ENCODE results near the gene DEFB123. TPM values are rescaled to one million over a fixed set of nuclear protein-coding genes. Genes with fewer than 3 reads are reported as not detected.

Gene DEFB123
- total and polyA plus RNA-seq, 4 donors = not detected

- no peaks in the 10 kb centered on the region for H3K36me3 ChIP-seq (ENCODE audit: control insufficient read depth in 4 of 4, insufficient read depth in 3 of 4, low read depth in 1 of 4, low read length in 3 of 4)
- H3K27ac ChIP-seq (ENCODE audit: low read depth in 1 of 2, low read length in 2 of 2) = no peak overlapping the region
- H3K27me3 ChIP-seq (ENCODE audit: control insufficient read depth in 4 of 4, insufficient read depth in 4 of 4, low read length in 3 of 4) = peaks cover 0 to 4% (median 0%) of the 10 kb centered on the region in 4 donors
- no peak overlapping the region for H3K4me3 ChIP-seq (ENCODE audit: low read depth in 1 of 3, low read length in 3 of 3)
- H3K9me3 ChIP-seq (ENCODE audit: control insufficient read depth in 4 of 4, low read length in 3 of 4) = no peaks in the 10 kb centered on the region
- no peaks in the 10 kb centered on the region for H3K4me1 ChIP-seq (ENCODE audit: control insufficient read depth in 4 of 4, insufficient read depth in 4 of 4, low read length in 3 of 4)
- no peak for DNase-seq (ENCODE audit: low spot score)
- 93% methylated on average over 3 of the region's 3 CpGs for WGBS
- H3K9ac ChIP-seq (ENCODE audit: low read depth in 1 of 2, low read length in 2 of 2) = no peak overlapping the region
- no peak for TF ChIP-seq NR2F2 (IDR thresholded peaks at IDR 0.05)
- no peak for TF ChIP-seq FOXA1 (IDR thresholded peaks at IDR 0.05)
Observed at GRCh38 chr20:31490752-31491151, 50.3 kb downstream of the DEFB123 start.

GRCh38 chr20:31494131-31494530, 53.7 kb downstream of the DEFB123 start:
- H3K27ac ChIP-seq (ENCODE audit: low read depth in 1 of 2, low read length in 2 of 2) = no peak overlapping the region
- H3K9me3 ChIP-seq (ENCODE audit: control insufficient read depth in 4 of 4, low read length in 3 of 4) = no peaks in the 10 kb centered on the region
- peaks cover 0 to 4% (median 0%) of the 10 kb centered on the region in 4 donors for H3K27me3 ChIP-seq (ENCODE audit: control insufficient read depth in 4 of 4, insufficient read depth in 4 of 4, low read length in 3 of 4)
- 54% methylated on average over 2 of the region's 2 CpGs for WGBS
- no peak for DNase-seq (ENCODE audit: low spot score)
- no peaks in the 10 kb centered on the region for H3K4me1 ChIP-seq (ENCODE audit: control insufficient read depth in 4 of 4, insufficient read depth in 4 of 4, low read length in 3 of 4)
- no peak for TF ChIP-seq FOXA1 (IDR thresholded peaks at IDR 0.05)
- TF ChIP-seq JUND (IDR thresholded peaks at IDR 0.05) = no peak
- TF ChIP-seq, protein P1, sequence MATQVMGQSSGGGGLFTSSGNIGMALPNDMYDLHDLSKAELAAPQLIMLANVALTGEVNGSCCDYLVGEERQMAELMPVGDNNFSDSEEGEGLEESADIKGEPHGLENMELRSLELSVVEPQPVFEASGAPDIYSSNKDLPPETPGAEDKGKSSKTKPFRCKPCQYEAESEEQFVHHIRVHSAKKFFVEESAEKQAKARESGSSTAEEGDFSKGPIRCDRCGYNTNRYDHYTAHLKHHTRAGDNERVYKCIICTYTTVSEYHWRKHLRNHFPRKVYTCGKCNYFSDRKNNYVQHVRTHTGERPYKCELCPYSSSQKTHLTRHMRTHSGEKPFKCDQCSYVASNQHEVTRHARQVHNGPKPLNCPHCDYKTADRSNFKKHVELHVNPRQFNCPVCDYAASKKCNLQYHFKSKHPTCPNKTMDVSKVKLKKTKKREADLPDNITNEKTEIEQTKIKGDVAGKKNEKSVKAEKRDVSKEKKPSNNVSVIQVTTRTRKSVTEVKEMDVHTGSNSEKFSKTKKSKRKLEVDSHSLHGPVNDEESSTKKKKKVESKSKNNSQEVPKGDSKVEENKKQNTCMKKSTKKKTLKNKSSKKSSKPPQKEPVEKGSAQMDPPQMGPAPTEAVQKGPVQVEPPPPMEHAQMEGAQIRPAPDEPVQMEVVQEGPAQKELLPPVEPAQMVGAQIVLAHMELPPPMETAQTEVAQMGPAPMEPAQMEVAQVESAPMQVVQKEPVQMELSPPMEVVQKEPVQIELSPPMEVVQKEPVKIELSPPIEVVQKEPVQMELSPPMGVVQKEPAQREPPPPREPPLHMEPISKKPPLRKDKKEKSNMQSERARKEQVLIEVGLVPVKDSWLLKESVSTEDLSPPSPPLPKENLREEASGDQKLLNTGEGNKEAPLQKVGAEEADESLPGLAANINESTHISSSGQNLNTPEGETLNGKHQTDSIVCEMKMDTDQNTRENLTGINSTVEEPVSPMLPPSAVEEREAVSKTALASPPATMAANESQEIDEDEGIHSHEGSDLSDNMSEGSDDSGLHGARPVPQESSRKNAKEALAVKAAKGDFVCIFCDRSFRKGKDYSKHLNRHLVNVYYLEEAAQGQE (IDR thresholded peaks at IDR 0.05) = no peak
- TF ChIP-seq, protein P2, sequence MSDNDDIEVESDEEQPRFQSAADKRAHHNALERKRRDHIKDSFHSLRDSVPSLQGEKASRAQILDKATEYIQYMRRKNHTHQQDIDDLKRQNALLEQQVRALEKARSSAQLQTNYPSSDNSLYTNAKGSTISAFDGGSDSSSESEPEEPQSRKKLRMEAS (IDR thresholded peaks at IDR 0.05) = no peak
- TF ChIP-seq RAD21 (IDR thresholded peaks at IDR 0.05) = no peak
- TF ChIP-seq, protein P3, sequence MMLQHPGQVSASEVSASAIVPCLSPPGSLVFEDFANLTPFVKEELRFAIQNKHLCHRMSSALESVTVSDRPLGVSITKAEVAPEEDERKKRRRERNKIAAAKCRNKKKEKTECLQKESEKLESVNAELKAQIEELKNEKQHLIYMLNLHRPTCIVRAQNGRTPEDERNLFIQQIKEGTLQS (IDR thresholded peaks at IDR 0.05) = no peak
- TF ChIP-seq SP1 (IDR thresholded peaks at IDR 0.05) = no peak
- no peak for TF ChIP-seq YY1 (IDR thresholded peaks at IDR 0.05)
- no peak for TF ChIP-seq RXRA (IDR thresholded peaks at IDR 0.05)
- TF ChIP-seq FOXA2 (IDR thresholded peaks at IDR 0.05) = no peak
- TF ChIP-seq EGR1 (IDR thresholded peaks at IDR 0.05; ENCODE audit: low read depth in 2 of 2) = no peak
- TF ChIP-seq HNF4A (conservative IDR thresholded peaks at IDR 0.05) = no peak
- H3K36me3 ChIP-seq (ENCODE audit: control insufficient read depth in 4 of 4, insufficient read depth in 3 of 4, low read depth in 1 of 4, low read length in 3 of 4) = no peaks in the 10 kb centered on the region
- H3K9ac ChIP-seq (ENCODE audit: low read depth in 1 of 2, low read length in 2 of 2) = no peak overlapping the region
- no peak overlapping the region for H3K4me3 ChIP-seq (ENCODE audit: low read depth in 1 of 3, low read length in 3 of 3)

GRCh38 chr20:31496761-31497295, 56.4 kb downstream of the DEFB123 start:
- no peak for TF ChIP-seq GABPA (IDR thresholded peaks at IDR 0.05 in 1 of 2, conservative IDR thresholded peaks at IDR 0.05 in 1 of 2)
- TF ChIP-seq RAD21 (IDR thresholded peaks at IDR 0.05) = peak in 1 of 2 donors; percentile 16
- peak; percentile 26 for TF ChIP-seq SP1 (IDR thresholded peaks at IDR 0.05)
- TF ChIP-seq, protein P2 (IDR thresholded peaks at IDR 0.05) = no peak
- TF ChIP-seq EGR1 (IDR thresholded peaks at IDR 0.05; ENCODE audit: low read depth in 2 of 2) = no peak
- TF ChIP-seq, protein P4, sequence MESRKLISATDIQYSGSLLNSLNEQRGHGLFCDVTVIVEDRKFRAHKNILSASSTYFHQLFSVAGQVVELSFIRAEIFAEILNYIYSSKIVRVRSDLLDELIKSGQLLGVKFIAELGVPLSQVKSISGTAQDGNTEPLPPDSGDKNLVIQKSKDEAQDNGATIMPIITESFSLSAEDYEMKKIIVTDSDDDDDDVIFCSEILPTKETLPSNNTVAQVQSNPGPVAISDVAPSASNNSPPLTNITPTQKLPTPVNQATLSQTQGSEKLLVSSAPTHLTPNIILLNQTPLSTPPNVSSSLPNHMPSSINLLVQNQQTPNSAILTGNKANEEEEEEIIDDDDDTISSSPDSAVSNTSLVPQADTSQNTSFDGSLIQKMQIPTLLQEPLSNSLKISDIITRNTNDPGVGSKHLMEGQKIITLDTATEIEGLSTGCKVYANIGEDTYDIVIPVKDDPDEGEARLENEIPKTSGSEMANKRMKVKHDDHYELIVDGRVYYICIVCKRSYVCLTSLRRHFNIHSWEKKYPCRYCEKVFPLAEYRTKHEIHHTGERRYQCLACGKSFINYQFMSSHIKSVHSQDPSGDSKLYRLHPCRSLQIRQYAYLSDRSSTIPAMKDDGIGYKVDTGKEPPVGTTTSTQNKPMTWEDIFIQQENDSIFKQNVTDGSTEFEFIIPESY (IDR thresholded peaks at IDR 0.05) = no peak
- peak; percentile 55 for TF ChIP-seq NR2F2 (IDR thresholded peaks at IDR 0.05)
- Histone ChIP-seq H3K9me3 (ENCODE audit: control insufficient read depth in 4 of 4, low read length in 3 of 4) (no peaks in the 10 kb centered on the region), H3K27ac (ENCODE audit: low read depth in 1 of 2, low read length in 2 of 2) (no peak overlapping the region), H3K27me3 (ENCODE audit: control insufficient read depth in 4 of 4, insufficient read depth in 4 of 4, low read length in 3 of 4) (peaks cover 0 to 4% (median 0%) of the 10 kb centered on the region in 4 donors), H3K4me1 (ENCODE audit: control insufficient read depth in 4 of 4, insufficient read depth in 4 of 4, low read length in 3 of 4) (no peaks in the 10 kb centered on the region), H3K4me3 (ENCODE audit: low read depth in 1 of 3, low read length in 3 of 3) (no peak overlapping the region), H3K36me3 (ENCODE audit: control insufficient read depth in 4 of 4, insufficient read depth in 3 of 4, low read depth in 1 of 4, low read length in 3 of 4) (no peaks in the 10 kb centered on the region), H3K9ac (ENCODE audit: low read depth in 1 of 2, low read length in 2 of 2) (no peak overlapping the region)
- DNase-seq (ENCODE audit: low spot score) = no peak
- WGBS = 55% methylated on average over 15 of the region's 15 CpGs
